H1 (cell line): ENCODE data around the gene OLIG2.

ENCODE experiments used
- CREB1 ChIP-seq: IDR thresholded peaks from 2 replicates; pipeline ENCODE4 v1.6.1; 2012; ENCODE audit warnings: inconsistent platforms
- JUN ChIP-seq: IDR thresholded peaks from 2 replicates; pipeline ENCODE4 v1.6.1; 2011; ENCODE audit warnings: low read depth, mild to moderate bottlenecking, improper control_type of control experiment, low read length
- POLR2AphosphoS5 ChIP-seq: IDR thresholded peaks from 2 replicates; pipeline ENCODE4 v1.6.1; 2011; ENCODE audit warnings: low read depth, low read length

- no peak for TF ChIP-seq JUN
- no peak for TF ChIP-seq POLR2AphosphoS5
- TF ChIP-seq CREB1, result no peak
Observed at GRCh38 chr21:33055991-33056390, 30.3 kb downstream of the OLIG2 start.
